LNCAP (cell line): ENCODE measurements around the gene KCNAB3.

ENCODE experiments used
- CTCF ChIP-seq: fragments of 450-650 bp; IDR thresholded peaks from 2 replicates; pipeline ENCODE4 v1.5.1; 2017; ENCODE audit warnings: mild to moderate bottlenecking

The KCNAB3 gene

GRCh38 chr17:7893187-7893880 lies 36.3 kb downstream of the KCNAB3 start:
- TF ChIP-seq CTCF = no peak

DNA sequence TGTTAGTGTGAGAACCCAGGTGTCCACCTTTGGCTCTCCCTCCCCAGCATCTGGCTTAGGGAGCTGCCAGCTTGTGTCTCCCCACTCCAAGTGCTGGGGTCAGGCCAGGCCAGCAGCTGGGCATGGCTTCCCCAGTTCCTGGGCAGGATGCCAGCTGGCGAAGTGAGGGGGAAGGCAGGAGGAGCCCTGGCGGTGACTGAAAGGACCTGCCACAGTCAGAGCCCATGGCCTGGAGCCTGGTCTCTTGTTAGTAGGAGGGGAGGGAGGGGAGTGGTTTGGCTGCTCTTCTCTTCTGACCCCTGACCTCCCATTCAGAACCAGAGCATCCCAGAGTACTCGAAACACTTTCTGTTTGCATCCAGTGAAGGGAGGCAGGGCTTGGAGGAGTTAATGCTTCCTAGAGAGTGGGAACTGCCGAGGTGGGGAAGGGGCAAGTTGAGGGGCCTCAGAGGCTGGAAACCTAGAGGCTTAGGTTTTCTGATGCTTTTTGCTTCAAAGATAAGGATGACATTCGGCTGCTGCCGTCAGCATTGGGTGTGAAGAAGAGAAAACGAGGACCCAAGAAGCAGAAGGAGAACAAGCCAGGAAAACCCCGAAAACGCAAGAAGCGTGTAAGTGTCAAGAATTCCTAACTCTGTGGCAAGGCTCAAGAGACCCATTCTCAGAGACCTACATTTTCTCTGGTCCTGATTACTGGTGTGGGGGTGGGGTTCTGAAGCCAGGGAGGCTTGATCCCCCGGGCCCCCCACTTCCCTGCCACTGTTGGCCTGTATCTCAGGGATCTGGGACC lies 40.3 kb downstream of the KCNAB3 start:
- no peak for TF ChIP-seq CTCF

GRCh38 chr17:7888184-7888920 lies 41.3 kb downstream of the KCNAB3 start, which contains the start of gene CHD3:
CHD3 (plus strand) TSS chr17:7888789; CDS start chr17:7889001, 212 bp downstream.
- TF ChIP-seq CTCF = no peak

- TF ChIP-seq CTCF = no peak
Measured at GRCh38 chr17:7887482-7888183, 42.0 kb downstream of the KCNAB3 start.

DNA sequence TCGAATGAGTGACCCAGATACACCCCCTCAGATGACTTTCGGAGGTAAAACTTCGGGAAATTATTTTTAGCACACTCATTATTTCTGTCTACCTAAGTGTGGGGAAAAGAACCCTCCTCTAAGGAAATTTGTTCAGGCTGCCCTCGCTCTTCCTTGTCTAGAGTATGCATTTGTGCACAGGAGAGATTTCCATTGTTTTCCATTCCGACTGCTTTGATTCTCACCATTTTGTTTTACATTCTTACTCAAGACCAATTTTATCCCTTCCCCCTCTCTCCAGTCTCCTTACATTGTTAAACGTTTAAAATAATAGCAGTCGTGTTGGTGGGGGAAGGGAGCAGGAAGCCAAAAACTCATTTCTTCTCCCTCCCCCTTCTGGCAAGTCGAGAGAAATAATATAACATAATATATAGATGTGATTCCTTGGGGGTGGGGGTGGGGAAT lies 42.6 kb downstream of the KCNAB3 start:
- TF ChIP-seq CTCF = no peak; the same call in 1 of the 2 replicates

- TF ChIP-seq CTCF = no peak; the same call in 1 of the 2 replicates
Measured at GRCh38 chr17:7886227-7887037, 43.2 kb downstream of the KCNAB3 start.
